ENCODE measurements around the gene FIZ1.

Gene FIZ1

DNA sequence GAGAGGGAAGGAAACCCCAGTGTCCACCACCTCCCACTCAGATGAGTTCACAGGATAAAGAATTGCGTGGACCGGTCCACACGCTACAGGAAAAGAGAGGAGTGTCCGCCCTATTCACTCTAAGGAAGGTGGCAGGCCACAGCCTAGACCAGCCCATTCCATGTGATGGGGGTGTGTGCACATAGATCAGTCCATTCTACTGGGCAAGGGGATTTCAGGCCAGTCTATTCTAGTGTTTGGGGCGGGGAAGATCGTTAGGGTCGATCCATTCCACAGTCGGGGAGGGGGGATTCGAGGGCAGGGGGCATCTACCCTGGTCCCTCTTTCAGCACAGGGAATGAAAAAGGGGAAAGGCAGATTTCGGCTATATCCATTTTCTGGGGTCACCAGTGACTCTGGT, 7.8 kb downstream of the FIZ1 start:
- peaks cover 4% of the 10 kb centered on the region for H3K27me3 ChIP-seq (ENCODE audit: insufficient read depth, poor library complexity, severe bottlenecking)
- H3K27ac ChIP-seq (replicated peaks): no peak overlapping the region
- no peak for DNase-seq (ENCODE audit: low read depth in 1 of 2, low spot score in 1 of 2)
- H3K4me3 ChIP-seq (replicated peaks; ENCODE audit: insufficient read depth, low read length): no peak overlapping the region
- TF ChIP-seq POLR2AphosphoS5 (IDR thresholded peaks at IDR 0.05; ENCODE audit: low read depth): no peak
- TF ChIP-seq, protein P1, sequence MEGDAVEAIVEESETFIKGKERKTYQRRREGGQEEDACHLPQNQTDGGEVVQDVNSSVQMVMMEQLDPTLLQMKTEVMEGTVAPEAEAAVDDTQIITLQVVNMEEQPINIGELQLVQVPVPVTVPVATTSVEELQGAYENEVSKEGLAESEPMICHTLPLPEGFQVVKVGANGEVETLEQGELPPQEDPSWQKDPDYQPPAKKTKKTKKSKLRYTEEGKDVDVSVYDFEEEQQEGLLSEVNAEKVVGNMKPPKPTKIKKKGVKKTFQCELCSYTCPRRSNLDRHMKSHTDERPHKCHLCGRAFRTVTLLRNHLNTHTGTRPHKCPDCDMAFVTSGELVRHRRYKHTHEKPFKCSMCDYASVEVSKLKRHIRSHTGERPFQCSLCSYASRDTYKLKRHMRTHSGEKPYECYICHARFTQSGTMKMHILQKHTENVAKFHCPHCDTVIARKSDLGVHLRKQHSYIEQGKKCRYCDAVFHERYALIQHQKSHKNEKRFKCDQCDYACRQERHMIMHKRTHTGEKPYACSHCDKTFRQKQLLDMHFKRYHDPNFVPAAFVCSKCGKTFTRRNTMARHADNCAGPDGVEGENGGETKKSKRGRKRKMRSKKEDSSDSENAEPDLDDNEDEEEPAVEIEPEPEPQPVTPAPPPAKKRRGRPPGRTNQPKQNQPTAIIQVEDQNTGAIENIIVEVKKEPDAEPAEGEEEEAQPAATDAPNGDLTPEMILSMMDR (IDR thresholded peaks at IDR 0.05; ENCODE audit: insufficient read depth, low read length): no peak
- TF ChIP-seq, protein P2, sequence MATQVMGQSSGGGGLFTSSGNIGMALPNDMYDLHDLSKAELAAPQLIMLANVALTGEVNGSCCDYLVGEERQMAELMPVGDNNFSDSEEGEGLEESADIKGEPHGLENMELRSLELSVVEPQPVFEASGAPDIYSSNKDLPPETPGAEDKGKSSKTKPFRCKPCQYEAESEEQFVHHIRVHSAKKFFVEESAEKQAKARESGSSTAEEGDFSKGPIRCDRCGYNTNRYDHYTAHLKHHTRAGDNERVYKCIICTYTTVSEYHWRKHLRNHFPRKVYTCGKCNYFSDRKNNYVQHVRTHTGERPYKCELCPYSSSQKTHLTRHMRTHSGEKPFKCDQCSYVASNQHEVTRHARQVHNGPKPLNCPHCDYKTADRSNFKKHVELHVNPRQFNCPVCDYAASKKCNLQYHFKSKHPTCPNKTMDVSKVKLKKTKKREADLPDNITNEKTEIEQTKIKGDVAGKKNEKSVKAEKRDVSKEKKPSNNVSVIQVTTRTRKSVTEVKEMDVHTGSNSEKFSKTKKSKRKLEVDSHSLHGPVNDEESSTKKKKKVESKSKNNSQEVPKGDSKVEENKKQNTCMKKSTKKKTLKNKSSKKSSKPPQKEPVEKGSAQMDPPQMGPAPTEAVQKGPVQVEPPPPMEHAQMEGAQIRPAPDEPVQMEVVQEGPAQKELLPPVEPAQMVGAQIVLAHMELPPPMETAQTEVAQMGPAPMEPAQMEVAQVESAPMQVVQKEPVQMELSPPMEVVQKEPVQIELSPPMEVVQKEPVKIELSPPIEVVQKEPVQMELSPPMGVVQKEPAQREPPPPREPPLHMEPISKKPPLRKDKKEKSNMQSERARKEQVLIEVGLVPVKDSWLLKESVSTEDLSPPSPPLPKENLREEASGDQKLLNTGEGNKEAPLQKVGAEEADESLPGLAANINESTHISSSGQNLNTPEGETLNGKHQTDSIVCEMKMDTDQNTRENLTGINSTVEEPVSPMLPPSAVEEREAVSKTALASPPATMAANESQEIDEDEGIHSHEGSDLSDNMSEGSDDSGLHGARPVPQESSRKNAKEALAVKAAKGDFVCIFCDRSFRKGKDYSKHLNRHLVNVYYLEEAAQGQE (IDR thresholded peaks at IDR 0.05; ENCODE audit: insufficient replicate concordance, low read depth): no peak

DNA sequence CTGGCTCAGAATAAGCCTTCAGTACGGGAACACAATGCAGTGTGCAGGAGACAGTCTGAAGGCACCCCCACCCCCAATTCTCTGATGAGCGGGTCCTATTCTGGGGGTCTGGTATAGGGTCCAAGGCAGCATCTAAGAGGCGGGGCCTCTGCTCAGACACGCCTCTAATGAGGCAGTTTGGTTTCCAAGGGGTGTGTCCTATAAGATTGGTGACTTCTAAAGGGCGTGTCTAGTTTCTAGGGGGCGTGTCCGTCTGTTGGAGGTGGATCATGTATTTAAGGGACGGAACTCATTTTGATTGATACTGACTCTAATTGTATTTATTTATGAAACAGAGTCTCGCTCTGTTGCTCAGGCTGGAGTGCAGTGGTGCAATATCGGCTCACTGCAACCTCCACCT, 8.7 kb downstream of the FIZ1 start:
- Histone ChIP-seq H3K27me3 (ENCODE audit: insufficient read depth, poor library complexity, severe bottlenecking) (peaks cover 13% of the 10 kb centered on the region), H3K4me3 (replicated peaks; ENCODE audit: insufficient read depth, low read length) (no peak overlapping the region), H3K27ac (replicated peaks) (no peak overlapping the region)
- no peak for DNase-seq (ENCODE audit: low read depth in 1 of 2, low spot score in 1 of 2)
- TF ChIP-seq SPI1 (IDR thresholded peaks at IDR 0.05; ENCODE audit: borderline replicate concordance, low read depth): no peak
- TF ChIP-seq POLR2AphosphoS5 (IDR thresholded peaks at IDR 0.05; ENCODE audit: low read depth): no peak
- TF ChIP-seq, protein P1 (IDR thresholded peaks at IDR 0.05; ENCODE audit: insufficient read depth, low read length): no peak
- TF ChIP-seq GABPA (IDR thresholded peaks at IDR 0.05; ENCODE audit: low read depth): no peak
- TF ChIP-seq, protein P2 (IDR thresholded peaks at IDR 0.05; ENCODE audit: insufficient replicate concordance, low read depth): no peak

DNA sequence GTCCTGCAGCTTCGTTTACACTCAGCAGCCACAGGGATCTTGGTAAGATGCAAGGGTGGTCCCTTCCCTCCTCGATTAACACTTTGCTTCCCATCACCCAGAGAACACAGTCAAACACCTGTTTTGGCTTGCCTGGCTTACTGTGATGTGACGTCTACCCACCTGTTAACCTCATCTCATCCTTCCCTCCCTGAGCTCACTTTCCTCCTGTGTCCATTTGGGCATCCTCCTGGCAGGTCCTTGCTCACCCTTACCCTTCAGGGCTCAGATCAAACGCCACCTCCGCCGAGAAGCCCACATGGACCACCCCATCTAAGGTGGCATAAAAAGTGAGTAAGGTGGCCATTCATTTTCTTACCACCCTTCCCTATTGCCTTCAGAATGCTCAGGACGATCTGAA, 9.2 kb downstream of the FIZ1 start:
- DNase-seq (ENCODE audit: low read depth in 1 of 2, low spot score in 1 of 2): no peak
- H3K27ac ChIP-seq (replicated peaks): no peak overlapping the region
- peaks cover 18% of the 10 kb centered on the region for H3K27me3 ChIP-seq (ENCODE audit: insufficient read depth, poor library complexity, severe bottlenecking)
- no peak overlapping the region for H3K4me3 ChIP-seq (replicated peaks; ENCODE audit: insufficient read depth, low read length)
- TF ChIP-seq, protein P1 (IDR thresholded peaks at IDR 0.05; ENCODE audit: insufficient read depth, low read length): no peak
- TF ChIP-seq GABPA (IDR thresholded peaks at IDR 0.05; ENCODE audit: low read depth): no peak
- TF ChIP-seq, protein P2 (IDR thresholded peaks at IDR 0.05; ENCODE audit: insufficient replicate concordance, low read depth): no peak
- no peak for TF ChIP-seq POLR2AphosphoS5 (IDR thresholded peaks at IDR 0.05; ENCODE audit: low read depth)
- TF ChIP-seq SPI1 (IDR thresholded peaks at IDR 0.05; ENCODE audit: borderline replicate concordance, low read depth): no peak
